Body of pancreas (tissue), 4 donors: ENCODE results near the gene TENT4B. TPM values are rescaled to one million over a fixed set of nuclear protein-coding genes. Genes with fewer than 3 reads are reported as not detected.
A peak's percentile ranks its signal among the peaks of the same experiment; 100 is the strongest.

ENCODE experiments used
- ATAC-seq: fragments of 150-250 bp; one replicate; pipeline ENCODE4 v1.9.1; 2016
- DNase-seq, 4 donors: peaks; one replicate each; pipeline ENCODE4 v3.0.0-alpha.2; 2019
- H3K27ac ChIP-seq, 4 donors: fragments of 200-600 bp; sonication (generic); 1 replicate in 3 of 4; 2 replicates in 1 of 4; pipeline versions ENCODE4 v1.5.1 to v1.6.1; 2016 to 2019; ENCODE audit warnings: mild to moderate bottlenecking in 1 of 4, mixed read lengths in 1 of 4, moderate library complexity in 1 of 4
- H3K27me3 ChIP-seq, 2 donors: fragments of 200-600 bp; sonication (generic); one replicate each; pipeline ENCODE4 v1.6.0; 2016; ENCODE audit warnings: mild to moderate bottlenecking in 1 of 2
- H3K36me3 ChIP-seq, 2 donors: fragments of 200-600 bp; sonication (generic); replicated peaks in 1 of 2; 2 replicates each; pipeline ENCODE4 v1.5.1; 2016; ENCODE audit warnings: low read depth in 2 of 2; ENCODE audit not compliant: insufficient read depth in 1 of 2
- H3K4me1 ChIP-seq: fragments of 200-600 bp; sonication (generic); one replicate; pipeline ENCODE4 v1.6.0; 2016
- H3K4me3 ChIP-seq, 2 donors: fragments of 200-600 bp; sonication (generic); 1 replicate in 1 of 2; 2 replicates in 1 of 2; pipeline ENCODE4 v1.5.1; 2016 to 2019
- H3K9me3 ChIP-seq, 3 donors: fragments of 200-600 bp; sonication (generic); 1 replicate in 2 of 3; 2 replicates in 1 of 3; pipeline ENCODE4 v1.5.1; 2016
- POLR2A ChIP-seq, 3 donors: fragments of 450-650 bp; IDR thresholded peaks; one replicate each; pipeline ENCODE4 v1.6.1; 2016; ENCODE audit warnings: antibody characterized with exemption in 3 of 3, mild to moderate bottlenecking in 2 of 3
- WGBS, 2 donors: methylation state at CpG; one replicate each; pipeline ENCODE4 v1.1.5; 2017; 5-methylcytosine and 5-hydroxymethylcytosine counted together
- intact Hi-C: fragments of 100-400 bp; cut with DNase I; formaldehyde crosslinking; loops from one replicate; pipeline ENCODE4 v1.15.1; 2023
- total RNA-seq, 2 donors: library from RNA; depleted of rRNA; stranded (reverse); fragments of >200 nt; gene quantifications; one replicate each; pipeline ENCODE4 v1.1.0, GENCODE V29; 2016
- TF ChIP-seq, protein P1 (sequence below), 7 experiments: fragments of 450-650 bp in 4 of 7; fragments of 200-600 bp in 3 of 7; sonication (generic) in 3 of 7; IDR thresholded peaks; one replicate each; pipeline ENCODE4 v1.5.1; 2016 to 2019; ENCODE audit warnings: antibody characterized with exemption in 7 of 7

TENT4B gene
- total RNA-seq, 2 donors from 2014 or later: 2.0 to 7.0 TPM

DNA sequence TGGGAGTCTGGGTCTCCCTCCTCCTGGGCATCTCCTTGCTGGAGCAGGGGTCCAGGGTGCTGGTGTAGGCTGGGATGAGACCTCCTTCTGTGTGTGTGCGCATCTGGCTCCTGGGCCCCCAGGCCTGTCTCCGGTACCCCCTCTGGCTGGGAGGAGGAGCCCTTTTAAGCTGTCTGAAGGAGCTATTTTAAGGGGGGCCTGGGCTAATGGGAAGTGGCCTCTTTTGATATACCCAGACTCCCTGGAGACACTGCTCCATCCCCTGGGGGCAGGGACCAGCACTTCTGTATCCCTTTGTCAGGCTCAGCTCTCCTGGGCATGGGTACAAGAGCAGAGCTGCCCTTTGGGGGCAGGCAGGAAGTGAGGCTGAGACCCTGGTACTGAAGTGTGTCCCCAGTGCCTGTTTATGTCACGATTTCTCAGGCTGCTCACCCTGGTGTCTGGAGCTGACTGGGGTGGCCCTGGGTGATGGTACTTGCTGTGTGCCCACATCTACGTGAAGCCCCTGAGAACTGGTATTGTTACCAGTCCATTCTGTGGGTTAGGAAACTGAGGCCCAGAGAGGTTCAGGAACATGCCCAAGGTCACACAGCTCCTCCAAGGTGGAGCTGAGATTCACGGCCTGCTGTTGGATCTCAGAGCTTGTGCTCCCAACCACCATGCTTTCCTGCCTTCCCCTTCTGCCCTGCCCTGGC, 119.7 kb downstream of the TENT4B start:
- intact Hi-C loops: no loop called here
- Histone ChIP-seq H3K27ac (no peak overlapping the region), H3K4me3 (no peak overlapping the region), H3K4me1 (no peaks in the 10 kb centered on the region), H3K27me3 (no peaks in the 10 kb centered on the region), H3K36me3 (no peaks in the 10 kb centered on the region), H3K9me3 (no peaks in the 10 kb centered on the region)
- DNase-seq: no peak
- no peak for ATAC-seq
- WGBS, 2 donors: 79 to 85% methylated on average over 3 to 5 of the region's 5 CpGs
- TF ChIP-seq, protein P1, sequence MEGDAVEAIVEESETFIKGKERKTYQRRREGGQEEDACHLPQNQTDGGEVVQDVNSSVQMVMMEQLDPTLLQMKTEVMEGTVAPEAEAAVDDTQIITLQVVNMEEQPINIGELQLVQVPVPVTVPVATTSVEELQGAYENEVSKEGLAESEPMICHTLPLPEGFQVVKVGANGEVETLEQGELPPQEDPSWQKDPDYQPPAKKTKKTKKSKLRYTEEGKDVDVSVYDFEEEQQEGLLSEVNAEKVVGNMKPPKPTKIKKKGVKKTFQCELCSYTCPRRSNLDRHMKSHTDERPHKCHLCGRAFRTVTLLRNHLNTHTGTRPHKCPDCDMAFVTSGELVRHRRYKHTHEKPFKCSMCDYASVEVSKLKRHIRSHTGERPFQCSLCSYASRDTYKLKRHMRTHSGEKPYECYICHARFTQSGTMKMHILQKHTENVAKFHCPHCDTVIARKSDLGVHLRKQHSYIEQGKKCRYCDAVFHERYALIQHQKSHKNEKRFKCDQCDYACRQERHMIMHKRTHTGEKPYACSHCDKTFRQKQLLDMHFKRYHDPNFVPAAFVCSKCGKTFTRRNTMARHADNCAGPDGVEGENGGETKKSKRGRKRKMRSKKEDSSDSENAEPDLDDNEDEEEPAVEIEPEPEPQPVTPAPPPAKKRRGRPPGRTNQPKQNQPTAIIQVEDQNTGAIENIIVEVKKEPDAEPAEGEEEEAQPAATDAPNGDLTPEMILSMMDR (IDR thresholded peaks at IDR 0.05): no peak
- TF ChIP-seq POLR2A (IDR thresholded peaks at IDR 0.05): no peak

DNA sequence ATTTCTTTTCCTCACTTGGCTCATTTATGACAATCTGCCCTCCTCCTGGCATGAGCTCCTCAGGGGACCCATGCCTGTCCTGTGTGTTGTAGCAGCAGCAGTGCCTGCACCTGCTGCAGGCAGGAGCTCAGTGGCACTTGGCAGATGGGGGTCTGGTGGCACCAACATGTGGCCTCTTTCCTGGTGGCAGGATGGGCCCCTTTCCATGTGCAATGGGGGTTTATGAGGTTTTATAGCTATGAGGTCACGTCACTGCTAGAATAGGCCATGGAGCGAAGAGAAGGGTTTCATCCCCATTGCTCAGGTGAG, 120.2 kb downstream of the TENT4B start:
- TF ChIP-seq, protein P1 (IDR thresholded peaks at IDR 0.05): no peak
- no peak for TF ChIP-seq POLR2A (IDR thresholded peaks at IDR 0.05)
- H3K4me1 ChIP-seq: no peaks in the 10 kb centered on the region
- no peaks in the 10 kb centered on the region for H3K27me3 ChIP-seq
- H3K27ac ChIP-seq: no peak overlapping the region
- H3K9me3 ChIP-seq: no peaks in the 10 kb centered on the region
- no peak overlapping the region for H3K4me3 ChIP-seq
- no peaks in the 10 kb centered on the region for H3K36me3 ChIP-seq
- WGBS, 2 donors: 90% methylated on average over 2 of the region's 2 CpGs; no CpG with 5 or more reads in 1 of the 2 donors
- ATAC-seq (no peak), DNase-seq (no peak)
- intact Hi-C loops: no loop called here

DNA sequence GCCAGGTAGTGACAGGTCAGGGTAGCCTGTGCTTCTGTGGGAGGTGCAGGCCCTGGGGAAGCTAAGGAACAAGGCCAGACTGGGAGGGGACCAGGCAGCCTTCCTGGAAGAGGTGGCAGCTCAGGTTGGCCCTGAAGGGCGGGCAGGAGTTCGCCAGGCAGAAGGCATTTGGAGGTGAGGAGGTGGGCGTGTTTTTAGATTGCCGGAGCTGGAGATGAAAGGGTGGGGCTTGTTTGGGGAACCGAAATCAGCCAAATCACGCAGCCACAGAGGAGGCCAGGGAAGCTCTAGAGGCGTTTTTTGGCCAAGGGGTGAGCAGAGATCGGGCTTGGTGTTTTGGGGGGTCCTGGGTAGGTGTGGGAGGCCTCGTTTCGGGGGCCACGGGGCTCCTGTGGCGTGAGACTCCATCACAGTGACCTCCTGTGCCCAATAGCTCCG, 120.8 kb downstream of the TENT4B start:
- H3K4me3 ChIP-seq: no peak overlapping the region
- H3K4me1 ChIP-seq: no peaks in the 10 kb centered on the region
- H3K36me3 ChIP-seq: no peaks in the 10 kb centered on the region
- DNase-seq (no peak), ATAC-seq (no peak)
- no peaks in the 10 kb centered on the region for H3K27me3 ChIP-seq
- peak overlapping the region in 1 of 4 donors; percentile 65 for H3K27ac ChIP-seq
- intact Hi-C loops: no loop called here
- H3K9me3 ChIP-seq: no peaks in the 10 kb centered on the region
- WGBS, 2 donors: 62 to 71% methylated on average over 13 of the region's 13 CpGs
- TF ChIP-seq, protein P1 (IDR thresholded peaks at IDR 0.05): no peak
- TF ChIP-seq POLR2A (IDR thresholded peaks at IDR 0.05): no peak

DNA sequence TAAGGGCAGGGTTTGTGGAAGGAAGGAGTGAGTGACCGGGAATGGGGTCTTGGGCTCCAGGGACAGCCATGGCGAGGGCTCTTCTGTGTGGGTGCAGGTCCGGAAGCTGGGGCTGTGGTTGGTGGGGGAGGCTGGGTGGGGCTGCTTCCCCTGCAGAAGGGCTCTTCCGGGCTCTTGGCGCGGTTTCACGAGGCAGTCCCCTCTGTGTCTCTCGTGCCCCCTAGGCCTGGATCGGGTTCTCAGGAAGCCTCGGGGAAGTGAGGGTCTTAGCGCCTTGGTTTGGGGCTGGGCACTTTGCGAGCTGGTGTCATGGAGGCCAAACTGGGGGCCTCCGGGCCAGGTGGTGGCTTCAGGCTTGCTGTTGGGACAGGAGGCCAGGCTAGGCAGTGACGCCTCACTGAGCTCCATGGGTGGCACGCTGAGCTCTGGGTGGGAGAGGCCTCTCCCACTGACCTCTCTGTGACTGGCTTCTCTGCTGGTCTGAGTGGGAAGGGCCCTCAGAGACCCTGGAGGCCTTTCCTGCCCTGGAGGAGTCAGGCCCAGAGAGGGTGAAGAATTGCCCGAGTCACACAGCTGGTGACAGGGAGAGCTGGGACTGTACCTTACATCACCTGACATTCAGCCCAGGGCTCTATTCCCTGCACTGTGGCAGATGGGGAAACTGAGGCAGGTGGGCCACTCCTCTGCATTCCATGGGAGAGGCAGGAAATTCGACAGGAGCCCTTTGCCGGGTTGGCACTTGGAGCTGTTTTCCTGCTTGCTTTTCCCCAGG, 121.4 kb downstream of the TENT4B start:
- H3K9me3 ChIP-seq: no peaks in the 10 kb centered on the region
- peak overlapping the region in 1 of 4 donors; percentile 65 for H3K27ac ChIP-seq
- no peaks in the 10 kb centered on the region for H3K27me3 ChIP-seq
- WGBS, 2 donors: 79 to 88% methylated on average over 13 to 18 of the region's 18 CpGs
- ATAC-seq (no peak), DNase-seq (no peak)
- TF ChIP-seq, protein P1 (IDR thresholded peaks at IDR 0.05): no peak
- TF ChIP-seq POLR2A (IDR thresholded peaks at IDR 0.05): no peak
- no peaks in the 10 kb centered on the region for H3K4me1 ChIP-seq
- H3K36me3 ChIP-seq: no peaks in the 10 kb centered on the region
- no peak overlapping the region for H3K4me3 ChIP-seq
- intact Hi-C loops: no loop called here
